NCI-H226 (cell line): ENCODE results near the gene PLXNA2.

Experiments used
- DNase-seq: peaks from one replicate; pipeline ENCODE4 v3.0.0-alpha.2; 2015

The PLXNA2 gene

DNA sequence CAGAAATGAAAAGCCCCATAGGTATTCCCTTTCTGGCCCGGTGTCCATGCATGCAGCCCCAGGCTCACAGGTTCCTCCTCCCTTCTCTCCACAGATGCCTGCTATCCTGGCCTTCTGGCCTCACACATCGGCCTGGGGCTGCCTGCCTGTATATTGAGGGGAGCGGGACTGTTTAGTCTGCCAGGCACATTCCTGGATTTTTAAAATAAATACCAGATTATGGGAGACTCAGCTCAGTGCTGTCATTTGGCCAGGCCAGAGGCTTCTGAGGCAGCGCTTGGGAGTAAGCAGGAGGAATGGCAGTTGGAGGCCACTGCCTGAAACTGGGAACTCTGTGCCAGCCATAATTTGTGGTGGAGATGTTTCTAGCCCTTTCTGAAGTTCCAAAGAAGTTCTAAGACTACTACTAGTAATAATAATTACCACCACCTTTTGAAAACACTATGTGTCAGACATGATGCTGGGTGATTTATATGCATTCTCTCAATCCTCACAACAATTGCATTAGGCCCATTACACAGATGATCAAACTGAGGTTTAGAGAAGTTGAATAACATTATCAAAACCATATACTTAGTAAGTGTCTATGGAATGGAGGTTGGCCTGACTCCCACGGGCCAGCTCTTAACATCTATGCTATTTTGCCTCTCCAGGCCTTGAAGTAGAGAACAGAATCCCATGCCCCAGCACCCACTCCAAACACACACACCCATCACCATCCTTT is 107.6 kb downstream of the PLXNA2 start:
- no peak for DNase-seq

DNA sequence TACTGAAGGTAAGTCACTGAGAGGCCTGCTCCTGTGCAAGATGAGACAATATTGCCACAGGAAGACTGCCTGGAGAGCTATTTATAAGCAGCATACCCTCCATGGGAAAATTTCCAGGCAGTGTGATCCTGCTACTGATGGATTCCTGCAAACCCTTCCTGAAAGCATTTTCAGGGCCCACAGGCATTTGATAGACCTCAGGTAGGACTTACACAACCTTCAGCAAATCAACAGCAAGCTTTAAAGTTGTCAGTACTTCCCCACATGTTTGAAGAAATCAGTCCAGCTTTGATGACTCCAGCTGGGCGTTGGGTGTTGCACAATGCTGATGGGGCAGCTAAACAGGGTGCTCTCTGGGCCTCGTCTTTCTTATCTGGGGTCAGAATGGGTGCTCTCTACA is 108.8 kb downstream of the PLXNA2 start:
- peak; percentile 78 for DNase-seq

DNA sequence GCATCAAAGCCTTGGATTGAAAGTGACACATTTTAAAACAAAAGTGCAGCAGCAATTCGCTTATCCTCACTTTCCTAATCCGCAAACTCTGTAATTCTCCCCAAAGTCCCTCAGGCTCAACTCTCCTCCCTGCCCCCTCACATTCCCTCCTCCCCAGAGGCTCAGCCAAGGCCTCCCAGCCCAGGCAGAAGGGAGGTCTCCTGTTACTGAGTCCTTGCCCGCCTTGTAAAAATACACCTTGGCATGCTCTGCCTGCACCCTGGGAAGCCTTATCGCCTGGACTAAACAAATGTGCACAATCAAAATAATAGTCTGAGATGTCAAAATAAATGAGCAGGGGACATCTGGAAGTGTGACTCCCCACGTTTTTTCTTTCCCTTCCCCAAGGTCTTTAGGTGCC is 109.7 kb downstream of the PLXNA2 start:
- no peak for DNase-seq

DNA sequence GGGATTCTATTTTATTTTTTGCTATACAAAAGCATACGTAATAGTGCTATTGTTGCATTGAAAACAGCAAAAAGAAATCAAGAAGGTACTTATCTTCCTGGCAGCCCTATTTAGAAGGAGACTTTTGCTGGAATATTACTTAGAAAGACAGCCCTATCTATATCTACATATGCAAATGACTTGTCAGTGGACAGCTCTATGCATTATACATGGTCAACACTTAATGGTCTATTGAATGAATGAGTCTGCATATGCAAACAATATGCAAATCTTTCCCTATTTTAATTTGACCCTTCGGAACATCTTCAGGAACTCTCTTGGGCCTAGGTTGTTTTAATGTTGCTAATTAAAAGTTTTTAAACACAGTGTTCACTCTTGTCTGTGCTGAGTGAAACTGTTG is 110.8 kb downstream of the PLXNA2 start:
- DNase-seq: no peak

DNA sequence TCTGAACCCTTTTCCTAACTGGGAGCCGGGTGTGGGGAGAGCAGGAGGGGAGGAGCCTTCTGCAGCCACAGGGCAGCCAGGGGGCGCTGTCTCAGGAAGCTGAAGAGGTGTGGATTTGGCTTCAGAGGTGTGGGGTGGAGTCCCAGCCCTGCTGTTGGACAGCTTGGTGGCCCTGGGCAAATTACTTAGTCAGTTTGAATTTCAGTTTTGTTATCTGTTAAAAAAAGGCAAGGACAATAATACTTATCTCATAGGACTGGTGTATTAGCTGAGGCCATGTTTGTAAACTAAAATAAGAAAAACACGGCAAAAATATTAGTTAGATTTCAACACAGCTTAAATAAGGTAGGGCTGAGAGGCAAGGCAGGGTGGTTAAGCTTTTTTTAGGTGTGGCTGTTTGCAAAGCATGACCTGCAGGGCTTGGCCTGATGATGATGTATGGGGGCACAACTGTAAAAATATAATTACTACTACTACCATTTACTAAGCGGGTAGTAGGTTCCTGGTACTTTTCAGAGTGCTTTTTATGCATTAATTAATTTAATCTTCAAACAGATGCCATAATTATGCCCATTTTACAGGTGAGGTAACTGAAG is 111.8 kb downstream of the PLXNA2 start:
- peak; percentile 70 for DNase-seq

DNA sequence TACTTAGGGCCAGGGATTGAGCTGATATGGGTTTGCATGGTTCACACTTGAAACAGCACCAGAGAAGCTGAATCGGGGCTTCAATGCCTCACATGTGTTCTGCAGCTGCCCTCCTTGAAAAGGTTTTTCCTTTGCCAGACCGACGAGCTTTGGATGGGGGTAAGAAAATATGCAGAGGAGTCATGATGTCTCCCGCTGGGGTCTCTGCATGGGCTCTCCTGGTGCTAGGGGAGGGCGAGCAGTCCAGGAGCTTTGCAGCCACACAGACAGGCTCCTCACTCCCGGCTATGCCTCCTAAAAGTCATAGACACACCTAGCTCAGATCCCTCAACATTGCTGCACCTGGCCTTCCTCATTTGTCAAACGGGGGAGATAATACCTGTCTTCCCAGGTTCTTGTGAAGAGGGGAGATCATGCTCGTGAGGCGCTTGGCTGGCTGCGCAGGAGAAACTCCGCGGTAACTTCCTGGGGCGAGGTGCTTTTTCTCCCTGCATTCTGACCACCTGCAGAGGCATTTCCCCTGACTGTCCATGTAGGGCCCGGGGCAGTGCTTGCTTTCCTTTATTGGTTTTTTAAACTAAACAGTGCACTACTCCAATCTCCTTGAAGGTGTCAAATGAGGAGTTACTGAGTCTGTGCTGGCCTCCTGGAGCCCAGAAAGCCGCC is 112.4 kb downstream of the PLXNA2 start:
- DNase-seq: no peak

DNA sequence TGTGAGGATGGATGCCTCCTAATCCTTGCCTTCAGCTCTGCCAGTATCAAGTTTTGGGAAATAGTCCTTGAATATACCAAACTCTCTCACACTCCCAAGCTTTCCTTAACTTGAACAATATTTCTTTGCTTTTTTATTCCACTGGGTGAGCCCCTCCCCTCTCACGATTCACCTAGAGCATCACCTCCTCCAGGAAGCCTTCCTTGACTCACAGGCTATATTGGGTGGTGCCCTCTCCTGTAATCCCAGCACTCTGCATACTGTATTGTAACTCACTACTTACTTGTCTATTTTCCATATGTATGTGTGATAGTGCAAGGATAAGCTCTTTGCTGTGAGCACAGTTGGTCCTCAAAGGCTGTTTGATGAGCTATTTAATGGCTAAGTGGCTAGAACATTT is 114.7 kb downstream of the PLXNA2 start:
- DNase-seq: no peak

DNA sequence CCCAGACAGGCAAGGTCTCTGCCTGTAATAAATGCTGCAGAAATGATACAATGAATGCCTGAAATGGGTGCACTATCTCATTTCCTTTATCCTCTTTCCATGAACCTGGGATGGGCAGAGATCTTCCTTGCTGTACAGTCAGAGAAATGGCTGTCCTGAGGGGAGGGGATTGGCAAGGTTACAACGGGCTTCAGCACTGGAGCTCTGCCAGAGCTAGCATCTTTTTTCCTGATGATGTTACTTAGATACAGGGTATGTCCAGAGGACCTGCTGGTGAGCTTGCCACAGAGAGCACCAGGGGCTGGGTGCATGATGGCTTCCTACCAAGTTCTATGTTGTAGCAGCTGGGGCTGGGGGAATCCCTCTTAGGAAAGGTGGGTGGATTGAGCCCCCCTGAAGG is 115.1 kb downstream of the PLXNA2 start:
- DNase-seq: no peak

DNA sequence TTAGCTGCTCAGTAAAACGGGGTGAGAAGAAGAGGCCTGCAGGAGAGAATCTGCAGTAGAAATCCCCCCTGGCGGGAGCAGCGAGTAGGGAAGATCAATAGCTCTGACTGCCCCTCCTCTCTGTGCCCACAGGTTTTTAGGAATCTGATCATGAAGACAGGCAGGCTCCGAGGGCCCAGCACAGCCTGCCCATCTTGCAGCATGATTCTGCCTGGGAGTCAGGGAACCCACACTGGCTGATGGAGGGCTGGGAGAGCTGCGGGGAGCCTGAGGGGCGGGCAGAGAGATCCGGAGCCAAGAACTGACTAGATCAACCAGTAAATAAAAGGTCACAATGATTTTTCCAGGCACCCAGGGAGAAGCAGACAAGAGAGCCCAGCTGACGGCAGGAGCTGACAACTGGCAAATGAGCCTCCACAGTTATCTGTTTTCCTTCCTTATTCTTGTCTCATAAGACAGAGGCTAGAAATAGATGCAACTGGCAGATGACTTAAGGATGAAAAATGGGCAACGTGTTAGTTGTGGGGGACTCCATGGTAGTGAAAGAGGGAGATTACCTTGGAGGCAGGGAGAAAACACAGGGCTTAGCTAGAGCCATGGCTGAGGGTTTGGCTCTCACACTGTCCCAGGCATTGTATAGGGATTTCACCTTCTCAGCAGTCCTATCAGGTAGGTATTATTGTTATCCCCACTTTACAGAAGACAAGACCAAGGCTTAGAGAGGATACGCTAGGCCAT is 116.2 kb downstream of the PLXNA2 start:
- DNase-seq: no peak

DNA sequence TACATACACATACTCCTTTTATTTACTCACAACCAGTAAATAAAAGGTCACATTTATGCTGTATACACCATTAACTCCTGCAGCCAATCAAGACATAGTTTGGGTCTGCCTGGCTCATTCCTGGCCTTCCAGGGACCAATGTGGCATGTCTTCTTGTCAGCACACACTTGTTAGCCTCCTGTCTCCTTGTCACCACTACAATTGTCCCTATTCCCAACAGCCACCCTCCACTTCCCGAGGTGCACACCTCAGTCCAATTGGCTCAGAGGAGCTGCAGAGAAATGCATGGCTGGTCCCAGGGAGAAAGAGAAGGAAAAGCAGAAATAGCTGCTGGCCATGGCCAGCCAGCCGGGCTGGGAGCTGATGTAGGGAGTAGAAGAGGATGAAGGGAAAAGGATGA is 116.9 kb downstream of the PLXNA2 start:
- DNase-seq: no peak

DNA sequence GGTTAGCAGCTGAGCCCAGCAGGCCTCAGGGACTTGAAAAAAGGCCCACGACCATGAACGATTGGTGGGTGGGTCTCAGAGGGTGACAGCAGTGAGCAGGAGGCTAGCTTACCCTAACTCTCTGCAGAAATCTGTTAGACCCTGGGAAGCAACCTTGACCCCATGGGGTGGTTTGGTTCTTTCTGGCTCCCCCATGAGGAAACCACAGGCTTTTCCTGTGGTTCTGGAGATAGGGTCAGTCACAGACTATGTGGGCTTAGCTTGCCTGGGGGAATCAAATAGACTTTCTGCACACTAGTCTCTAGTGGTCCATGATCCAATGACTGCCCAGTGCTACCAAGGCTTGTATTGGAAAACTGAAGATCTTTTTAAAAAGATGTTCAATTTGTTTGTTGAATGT is 118.1 kb downstream of the PLXNA2 start:
- no peak for DNase-seq

DNA sequence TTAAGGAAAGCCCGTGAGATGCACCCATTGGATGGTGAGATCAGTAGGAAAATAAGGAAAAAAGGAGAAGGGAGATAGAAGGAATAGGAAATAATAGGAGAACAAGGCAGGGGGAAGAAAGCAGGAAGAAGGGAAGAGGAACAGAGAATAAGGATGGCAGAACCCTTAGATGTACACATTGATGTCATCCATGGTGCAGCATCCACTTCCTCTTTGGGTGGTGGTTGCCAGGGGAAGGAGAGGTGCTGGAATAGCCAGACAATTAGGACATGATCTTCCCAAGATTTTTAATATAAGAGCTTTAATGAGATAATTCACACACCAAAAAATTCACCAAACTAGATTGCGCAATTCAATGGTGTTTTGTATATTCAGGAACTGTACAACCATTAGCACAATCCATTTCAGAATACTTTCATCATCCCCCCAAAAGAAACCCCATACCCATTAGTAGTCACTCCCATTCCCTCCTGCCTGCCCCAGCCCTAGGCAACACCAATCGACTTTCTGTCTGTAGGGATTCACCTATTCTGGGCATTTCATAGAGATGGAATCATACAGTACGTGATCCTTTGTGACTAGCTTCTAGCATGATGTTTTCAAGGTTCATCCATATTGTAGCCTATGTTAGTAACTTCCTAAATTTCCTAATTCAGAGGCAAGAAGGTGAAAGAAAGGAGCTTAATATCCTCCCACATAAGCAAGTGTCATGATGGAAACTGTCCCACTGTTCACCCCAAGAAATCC is 121.4 kb downstream of the PLXNA2 start:
- no peak for DNase-seq

DNA sequence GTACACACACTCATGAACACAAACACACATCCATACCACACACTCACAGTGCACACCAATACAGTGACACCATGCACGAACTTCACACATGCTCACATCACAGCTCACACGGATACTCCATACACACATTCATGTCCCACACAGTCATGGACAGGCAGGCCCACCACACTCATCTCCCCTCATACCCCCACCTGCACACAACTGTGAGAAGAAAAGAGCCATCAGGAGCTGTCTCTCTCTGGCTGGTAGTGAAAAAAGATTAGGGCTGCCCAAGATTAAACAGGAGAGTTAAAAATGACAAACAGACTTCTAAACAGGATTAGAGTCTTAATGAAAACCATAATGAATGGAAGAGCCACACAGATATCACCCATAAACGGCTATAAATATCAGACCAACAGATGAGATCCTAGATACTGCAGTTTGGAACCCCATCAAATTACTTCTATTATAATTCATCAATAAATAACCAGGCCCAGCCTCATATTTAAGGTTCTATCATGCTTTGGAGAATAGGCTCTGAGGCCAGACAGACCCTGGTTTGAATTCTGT is 122.3 kb downstream of the PLXNA2 start:
- no peak for DNase-seq

DNA sequence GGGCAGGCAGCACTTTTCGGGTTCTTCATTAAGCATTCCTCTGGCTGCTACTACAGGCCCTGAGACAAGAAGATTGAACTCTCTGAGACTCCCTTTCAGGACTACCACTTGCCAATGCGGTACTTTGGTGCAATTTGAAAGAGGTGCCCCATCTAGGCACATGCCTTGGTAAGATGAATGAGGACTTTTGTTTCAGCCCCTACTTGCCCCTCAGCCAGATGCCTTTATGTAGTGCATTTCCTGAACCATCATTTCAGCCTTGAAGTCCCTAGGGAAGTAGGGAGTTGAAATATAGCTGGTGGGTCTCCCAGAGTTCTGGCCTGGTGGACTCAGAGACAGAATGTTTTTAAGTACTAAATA is 123.8 kb downstream of the PLXNA2 start:
- no peak for DNase-seq

DNA sequence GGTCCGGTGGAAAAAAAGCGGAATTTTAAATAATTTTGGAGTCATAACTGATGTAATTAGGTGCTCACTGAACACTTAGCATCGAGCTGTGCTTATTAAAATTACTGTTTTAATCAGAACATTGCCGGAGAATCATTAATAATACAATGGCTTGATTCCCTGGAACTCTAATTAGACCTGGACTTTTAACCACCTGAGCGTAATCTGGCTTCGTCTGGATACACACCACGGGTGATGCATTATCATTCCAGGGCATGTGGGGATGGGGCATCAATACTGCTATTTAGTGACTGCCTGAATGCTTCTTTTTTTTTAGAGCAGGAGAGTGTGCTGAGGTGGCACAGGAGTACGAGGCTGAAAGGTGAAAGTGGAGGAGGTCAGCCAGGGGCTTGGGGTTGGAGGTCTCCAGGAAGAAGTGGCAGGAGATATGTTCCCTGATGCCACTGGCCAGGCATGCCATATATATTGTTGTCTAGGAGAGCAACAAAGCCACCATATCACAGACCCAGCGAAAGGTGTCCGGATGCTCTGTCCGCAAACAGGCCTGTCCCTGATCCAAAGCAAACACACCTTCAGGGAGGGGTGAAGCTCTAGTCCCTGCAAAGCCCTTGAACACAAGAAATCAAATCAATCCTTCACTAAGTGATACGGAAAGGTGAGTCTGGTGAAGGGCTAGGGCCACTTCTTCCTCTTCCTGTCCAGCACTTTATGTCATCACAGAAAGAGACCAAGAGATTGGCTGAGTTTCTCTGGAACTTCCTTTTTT is 125.2 kb downstream of the PLXNA2 start:
- no peak for DNase-seq

DNA sequence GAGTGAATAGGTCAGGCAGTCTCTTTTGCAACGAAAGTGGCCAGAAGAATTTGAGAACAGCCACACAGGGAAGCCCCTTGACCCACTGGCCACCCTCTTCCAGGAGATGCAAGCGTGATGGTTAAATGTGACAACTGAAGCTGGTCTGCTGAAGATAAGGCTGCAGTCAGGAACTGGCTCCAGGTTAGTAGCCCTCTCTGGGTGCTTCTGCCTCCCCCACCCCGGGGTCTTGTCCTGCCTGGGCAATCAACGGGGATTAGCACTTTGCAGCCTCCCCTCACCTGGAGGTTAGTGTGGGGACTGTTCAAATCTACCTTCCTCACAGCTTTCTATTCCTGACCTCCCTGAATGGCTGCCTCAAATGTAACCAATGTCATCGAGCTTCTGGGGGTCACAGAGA is 125.9 kb downstream of the PLXNA2 start:
- no peak for DNase-seq

DNA sequence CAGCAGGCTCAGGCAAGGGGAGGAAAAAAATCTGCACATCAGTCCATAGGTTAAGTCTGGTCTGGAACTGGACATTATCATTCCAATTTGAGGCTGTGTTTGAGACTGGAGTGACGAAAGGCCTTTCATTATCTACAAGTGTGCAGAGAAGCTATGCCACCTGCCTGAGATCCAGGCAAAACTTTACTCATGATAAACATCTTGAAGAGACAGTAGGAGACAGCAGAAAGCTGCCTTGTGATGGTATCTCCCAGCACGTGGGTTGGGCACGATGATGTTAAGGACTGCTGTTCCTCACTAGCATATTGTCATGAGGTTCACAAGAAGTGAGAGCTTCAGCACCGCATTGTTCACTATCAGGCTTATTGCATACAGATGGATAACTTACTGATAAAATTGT is 126.4 kb downstream of the PLXNA2 start:
- no peak for DNase-seq

DNA sequence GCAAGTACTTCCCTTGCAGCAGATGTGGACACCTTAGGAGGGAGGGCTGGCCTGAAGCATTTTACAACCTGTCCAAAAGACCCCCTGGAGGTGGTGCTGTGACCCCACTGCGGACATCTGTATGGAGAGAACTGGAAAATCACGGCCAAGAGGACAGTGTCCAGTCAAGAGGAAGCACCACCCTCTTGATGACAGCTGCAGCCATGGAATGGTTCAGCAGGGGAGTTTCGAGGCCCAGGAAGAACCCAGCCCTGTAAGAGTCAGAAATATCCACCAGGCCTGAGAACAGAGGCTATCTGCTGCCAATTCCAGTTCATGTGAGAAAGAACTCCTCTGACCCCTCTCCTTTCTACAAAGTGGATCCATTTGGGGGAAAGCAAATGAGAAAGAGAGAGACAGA is 126.8 kb downstream of the PLXNA2 start:
- no peak for DNase-seq

DNA sequence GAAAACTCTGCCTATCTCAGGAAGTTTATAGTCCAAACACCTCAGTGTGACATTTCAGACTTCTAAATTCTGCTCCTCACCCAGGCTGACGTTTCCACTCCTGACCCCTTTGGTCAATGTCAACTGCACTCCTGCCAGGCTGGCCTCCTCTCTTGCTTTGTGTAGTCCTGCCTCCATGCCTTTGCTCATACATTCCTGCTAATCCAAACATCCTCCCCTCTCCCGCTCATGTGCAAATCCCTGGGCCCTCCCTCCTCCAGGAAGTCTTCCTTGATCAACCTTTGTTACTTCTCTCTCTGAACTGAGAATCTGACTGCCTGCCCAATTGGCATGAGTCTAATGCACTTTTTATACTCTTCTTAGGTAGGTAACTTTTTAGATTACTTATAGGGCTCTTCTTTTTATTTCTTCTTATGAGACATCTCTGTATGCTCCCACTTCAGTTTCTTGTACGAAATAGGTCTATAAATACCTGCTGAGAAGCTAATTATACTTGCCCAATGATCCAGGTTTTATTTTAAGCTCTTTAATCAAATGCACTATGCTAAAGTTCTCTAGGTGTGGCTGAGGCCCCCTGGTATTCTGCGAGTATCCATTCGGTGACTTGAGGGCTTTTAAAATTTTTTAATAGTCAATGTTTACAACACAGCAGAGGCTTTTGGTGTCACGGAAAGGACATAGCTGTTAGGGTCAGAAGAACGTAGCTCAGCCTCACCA is 128.1 kb downstream of the PLXNA2 start:
- no peak for DNase-seq

DNA sequence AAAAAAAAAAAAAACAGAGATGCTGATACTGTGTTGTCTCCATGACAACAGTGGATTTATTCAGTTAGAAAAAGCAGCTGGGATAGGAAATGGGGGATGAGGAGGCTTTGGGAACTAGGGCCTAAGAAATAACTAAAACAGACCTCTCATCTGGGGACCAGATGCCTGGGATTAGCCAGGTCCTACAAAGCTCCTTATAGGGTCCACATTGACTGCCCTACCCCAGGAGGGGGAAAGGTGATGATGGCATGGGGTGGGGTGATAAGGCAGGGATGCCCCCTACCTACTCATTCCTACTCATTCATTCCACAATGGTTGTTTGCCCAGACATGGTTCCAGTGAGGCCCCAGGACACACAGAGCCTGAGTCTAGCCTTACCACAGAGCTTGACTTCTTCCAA is 131.2 kb downstream of the PLXNA2 start:
- DNase-seq: no peak

DNA sequence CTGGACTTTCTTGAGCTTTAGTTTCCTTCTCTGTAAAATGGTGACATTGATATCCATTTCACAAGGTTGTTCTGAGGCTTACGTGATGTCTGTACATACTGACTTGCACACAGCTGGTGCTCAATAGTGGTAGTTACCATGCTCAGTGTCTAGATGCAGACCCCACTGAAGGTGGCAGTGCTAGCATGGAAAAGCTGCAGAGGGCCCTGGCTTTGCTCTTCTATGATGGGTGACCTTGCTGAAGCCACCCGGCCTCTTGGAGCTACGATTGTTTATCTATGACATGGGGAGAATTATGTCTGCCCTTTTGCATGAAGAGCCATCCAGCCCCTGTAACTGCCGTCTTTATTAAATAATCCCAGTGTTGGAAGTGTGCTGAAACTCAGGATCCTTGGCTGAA is 131.8 kb downstream of the PLXNA2 start:
- DNase-seq: no peak
